SK-N-SH (cell line): ENCODE data around the gene CEP41. TPM values are rescaled to one million over a fixed set of nuclear protein-coding genes. Genes with fewer than 3 reads are reported as not detected.

ENCODE experiments used
- CTCF ChIA-PET: fragments of 300-600, 350-600 bp; formaldehyde crosslinking; extraction: SDS; loops from one replicate; lab custom pipeline; 2021; lab: Yijun Ruan, JAX
- POLR2A ChIA-PET: fragments of 350-600 bp; sonication (Branson Sonifier 250); formaldehyde crosslinking; extraction: SDS; loops from one replicate; lab custom pipeline; 2020; ENCODE audit warnings: antibody characterized with exemption, inconsistent platforms; lab: Yijun Ruan, JAX
- DNase-seq: peaks from one replicate; pipeline ENCODE4 v3.0.0; 2012
- H2AFZ ChIP-seq: fragments of 200-600 bp; sonication (generic); 2 replicates; pipeline ENCODE4 v1.8.1; 2016; ENCODE audit warnings: antibody characterized with exemption, mild to moderate bottlenecking, low read depth
- H3F3A ChIP-seq: fragments of 200-600 bp; sonication (generic); replicated peaks from 2 replicates; pipeline ENCODE3; 2016; ENCODE audit warnings: antibody characterized with exemption, mild to moderate bottlenecking; ENCODE audit not compliant: insufficient read depth
- H3K27ac ChIP-seq, 2 experiments: fragments of 200-500 bp in 1 of 2; fragments of 200-600 bp in 1 of 2; sonication (Bioruptor generic) in 1 of 2; sonication (generic), shearing (Covaris generic) in 1 of 2; 2 replicates each; pipeline versions ENCODE4 v1.5.1 to v1.6.1; 2014 to 2016; ENCODE audit warnings: low read depth in 2 of 2, inconsistent platforms in 1 of 2, low read length in 1 of 2, mild to moderate bottlenecking in 1 of 2, mixed read lengths in 1 of 2
- H3K27me3 ChIP-seq: fragments of 200-600 bp; sonication (generic), shearing (Covaris generic); 2 replicates; pipeline ENCODE4 v1.6.1; 2016; ENCODE audit warnings: mixed run types; ENCODE audit not compliant: insufficient read depth
- H3K36me3 ChIP-seq, 2 experiments: fragments of 200-500 bp in 1 of 2; fragments of 200-600 bp in 1 of 2; sonication (Bioruptor generic) in 1 of 2; sonication (generic) in 1 of 2; replicated peaks in 1 of 2; 2 replicates each; pipeline versions ENCODE3 to v1.5.1; 2014 to 2016; ENCODE audit warnings: low read length in 1 of 2, mild to moderate bottlenecking in 1 of 2; ENCODE audit not compliant: insufficient read depth in 2 of 2, control insufficient read depth in 1 of 2
- H3K4me1 ChIP-seq, 2 experiments: fragments of 200-500 bp in 1 of 2; fragments of 200-600 bp in 1 of 2; sonication (Bioruptor generic) in 1 of 2; sonication (generic), shearing (Covaris generic) in 1 of 2; 2 replicates each; pipeline versions ENCODE4 v1.5.1 to v1.6.1; 2014 to 2016; ENCODE audit warnings: low read depth in 1 of 2, low read length in 1 of 2, mixed run types in 1 of 2; ENCODE audit not compliant: insufficient read depth in 2 of 2, control insufficient read depth in 1 of 2
- H3K4me2 ChIP-seq: fragments of 200-600 bp; sonication (generic), shearing (Covaris generic); 2 replicates; pipeline ENCODE4 v1.6.1; 2017; ENCODE audit warnings: mixed run types
- H3K4me3 ChIP-seq, 2 experiments: fragments of 200-500 bp in 1 of 2; fragments of 200-600 bp in 1 of 2; sonication (Bioruptor generic) in 1 of 2; sonication (generic), shearing (Covaris generic) in 1 of 2; 2 replicates each; pipeline versions ENCODE4 v1.5.1 to v1.8.1; 2014 to 2016; ENCODE audit warnings: low read depth in 2 of 2, inconsistent platforms in 1 of 2, low read length in 1 of 2, mild to moderate bottlenecking in 1 of 2, mixed read lengths in 1 of 2, moderate library complexity in 1 of 2
- H3K79me2 ChIP-seq: fragments of 200-600 bp; sonication (generic); 2 replicates; pipeline ENCODE4 v1.8.1; 2017; ENCODE audit warnings: mild to moderate bottlenecking; ENCODE audit not compliant: insufficient read depth
- H3K9ac ChIP-seq: fragments of 200-600 bp; sonication (generic); 2 replicates; pipeline ENCODE4 v1.6.1; 2017; ENCODE audit warnings: mixed run types
- H3K9me2 ChIP-seq: fragments of 200-600 bp; sonication (generic); 2 replicates; pipeline ENCODE4 v1.6.1; 2017; ENCODE audit warnings: mixed run types
- H3K9me3 ChIP-seq: fragments of 200-600 bp; sonication (generic); 2 replicates; pipeline ENCODE4 v1.6.1; 2017; ENCODE audit warnings: mixed run types, mild to moderate bottlenecking, moderate library complexity
- H4K20me1 ChIP-seq: fragments of 200-600 bp; sonication (generic); 2 replicates; pipeline ENCODE4 v1.6.1; 2017; ENCODE audit warnings: mild to moderate bottlenecking, mixed run types; ENCODE audit not compliant: insufficient read depth
- CHD2 ChIP-seq: fragments of 150-350 bp; IDR thresholded peaks from 2 replicates; pipeline ENCODE4 v1.6.1; 2018; ENCODE audit warnings: low read length; ENCODE audit not compliant: partially characterized antibody
- FOXJ3 ChIP-seq: sonication (generic); formaldehyde crosslinking; IDR thresholded peaks from 2 replicates; pipeline ENCODE4 v1.5.1; 2020; ENCODE audit warnings: mild to moderate bottlenecking, missing genetic modification reagents
- GABPA ChIP-seq: IDR thresholded peaks from 2 replicates; pipeline ENCODE4 v1.4.0; 2012; ENCODE audit warnings: low read depth, mild to moderate bottlenecking
- GATA2 ChIP-seq: sonication (generic); formaldehyde crosslinking; IDR thresholded peaks from 2 replicates; pipeline ENCODE4 v1.5.0; 2020; ENCODE audit warnings: mild to moderate bottlenecking, missing genetic modification reagents
- POLR2AphosphoS5 ChIP-seq: IDR thresholded peaks from 2 replicates; pipeline ENCODE4 v1.6.1; 2012; ENCODE audit warnings: low read depth, low read length
- RAD21 ChIP-seq: IDR thresholded peaks from 2 replicates; pipeline ENCODE4 v1.6.1; 2012; ENCODE audit warnings: mild to moderate bottlenecking, low read length
- RCOR1 ChIP-seq: fragments of 150-350 bp; IDR thresholded peaks from 2 replicates; pipeline ENCODE4 v1.6.1; 2017; ENCODE audit warnings: antibody characterized with exemption, low read length
- SMC3 ChIP-seq: IDR thresholded peaks from 2 replicates; pipeline ENCODE4 v1.6.1; 2012; ENCODE audit warnings: low read depth, low read length, improper control_type of control experiment
- YY1 ChIP-seq: IDR thresholded peaks from 2 replicates; pipeline ENCODE4 v1.4.0; 2012; ENCODE audit warnings: low read depth, mild to moderate bottlenecking
- WGBS: methylation state at CpG from one replicate; pipeline ENCODE4 v1.1.6; 2017; ENCODE audit warnings: low lambda C conversion rate; 5-methylcytosine and 5-hydroxymethylcytosine counted together
- polyA plus RNA-seq, 3 experiments: library from polyadenylated mRNA; depleted of rRNA; stranded (reverse); fragments of >200 nt; gene quantifications; 2 replicates each; pipeline ENCODE4 v1.2.3, GENCODE V29; 2012
- TF ChIP-seq, protein P1 (sequence below): IDR thresholded peaks from 2 replicates; pipeline ENCODE4 v1.4.0; 2012; ENCODE audit warnings: low read depth, borderline replicate concordance
- TF ChIP-seq, protein P2 (sequence below): IDR thresholded peaks from 2 replicates; pipeline ENCODE4 v1.4.0; 2012; ENCODE audit warnings: low read depth
- TF ChIP-seq, protein P3 (sequence below): IDR thresholded peaks from 2 replicates; pipeline ENCODE4; 2012
- TF ChIP-seq, protein P4 (sequence below): fragments of 150-350 bp; IDR thresholded peaks from 2 replicates; pipeline ENCODE4 v1.6.1; 2016; ENCODE audit warnings: mild to moderate bottlenecking, low read depth, low read length

The CEP41 gene
- polyA plus RNA-seq, 1 of the 3 experiments (the other 2 are of a cell fraction) = 20.9 TPM

DNA sequence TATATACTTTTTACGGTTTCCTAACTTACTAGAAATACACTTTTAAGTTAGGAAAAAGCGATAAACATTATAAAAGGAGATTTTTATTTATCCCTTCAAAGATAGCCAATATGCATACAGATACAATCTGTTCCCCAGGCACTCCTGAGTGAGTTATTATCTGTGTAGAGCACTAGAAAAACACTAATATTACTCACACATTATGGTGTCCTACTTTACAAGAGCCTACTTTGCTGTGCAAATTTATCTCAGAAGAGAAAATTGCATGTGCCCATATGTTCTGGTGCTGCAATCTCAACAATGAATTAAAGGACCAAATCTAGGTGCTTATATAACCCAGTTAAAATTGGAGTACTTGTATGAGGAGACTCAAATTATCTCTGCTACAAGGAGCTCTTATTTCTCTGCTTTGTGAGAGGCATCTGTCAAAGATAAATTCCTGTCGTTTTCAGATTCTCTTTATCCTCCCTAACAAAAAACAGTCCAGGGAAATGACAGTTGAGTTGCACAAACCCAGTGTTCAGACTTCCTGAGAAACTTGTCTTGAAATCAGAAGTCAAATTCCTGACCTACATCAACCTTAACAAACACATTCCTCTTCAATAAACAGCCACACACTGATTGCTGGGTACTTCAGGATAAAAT, 31.6 kb downstream of the CEP41 start (continued):
- TF ChIP-seq, protein P1, sequence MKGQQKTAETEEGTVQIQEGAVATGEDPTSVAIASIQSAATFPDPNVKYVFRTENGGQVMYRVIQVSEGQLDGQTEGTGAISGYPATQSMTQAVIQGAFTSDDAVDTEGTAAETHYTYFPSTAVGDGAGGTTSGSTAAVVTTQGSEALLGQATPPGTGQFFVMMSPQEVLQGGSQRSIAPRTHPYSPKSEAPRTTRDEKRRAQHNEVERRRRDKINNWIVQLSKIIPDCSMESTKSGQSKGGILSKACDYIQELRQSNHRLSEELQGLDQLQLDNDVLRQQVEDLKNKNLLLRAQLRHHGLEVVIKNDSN = no peak
- TF ChIP-seq POLR2AphosphoS5 (no peak), FOXJ3 (CRISPR knock-in tag) (no peak), SMC3 (no peak), RCOR1 (no peak), YY1 (no peak)
- TF ChIP-seq, protein P2, sequence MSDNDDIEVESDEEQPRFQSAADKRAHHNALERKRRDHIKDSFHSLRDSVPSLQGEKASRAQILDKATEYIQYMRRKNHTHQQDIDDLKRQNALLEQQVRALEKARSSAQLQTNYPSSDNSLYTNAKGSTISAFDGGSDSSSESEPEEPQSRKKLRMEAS = no peak
- TF ChIP-seq, protein P3, sequence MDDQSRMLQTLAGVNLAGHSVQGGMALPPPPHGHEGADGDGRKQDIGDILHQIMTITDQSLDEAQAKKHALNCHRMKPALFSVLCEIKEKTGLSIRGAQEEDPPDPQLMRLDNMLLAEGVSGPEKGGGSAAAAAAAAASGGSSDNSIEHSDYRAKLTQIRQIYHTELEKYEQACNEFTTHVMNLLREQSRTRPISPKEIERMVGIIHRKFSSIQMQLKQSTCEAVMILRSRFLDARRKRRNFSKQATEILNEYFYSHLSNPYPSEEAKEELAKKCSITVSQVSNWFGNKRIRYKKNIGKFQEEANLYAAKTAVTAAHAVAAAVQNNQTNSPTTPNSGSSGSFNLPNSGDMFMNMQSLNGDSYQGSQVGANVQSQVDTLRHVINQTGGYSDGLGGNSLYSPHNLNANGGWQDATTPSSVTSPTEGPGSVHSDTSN = peak; percentile 72
- TF ChIP-seq, protein P4, sequence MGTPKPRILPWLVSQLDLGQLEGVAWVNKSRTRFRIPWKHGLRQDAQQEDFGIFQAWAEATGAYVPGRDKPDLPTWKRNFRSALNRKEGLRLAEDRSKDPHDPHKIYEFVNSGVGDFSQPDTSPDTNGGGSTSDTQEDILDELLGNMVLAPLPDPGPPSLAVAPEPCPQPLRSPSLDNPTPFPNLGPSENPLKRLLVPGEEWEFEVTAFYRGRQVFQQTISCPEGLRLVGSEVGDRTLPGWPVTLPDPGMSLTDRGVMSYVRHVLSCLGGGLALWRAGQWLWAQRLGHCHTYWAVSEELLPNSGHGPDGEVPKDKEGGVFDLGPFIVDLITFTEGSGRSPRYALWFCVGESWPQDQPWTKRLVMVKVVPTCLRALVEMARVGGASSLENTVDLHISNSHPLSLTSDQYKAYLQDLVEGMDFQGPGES = no peak
- TF ChIP-seq, all 33 proteins: peak for 8

DNA sequence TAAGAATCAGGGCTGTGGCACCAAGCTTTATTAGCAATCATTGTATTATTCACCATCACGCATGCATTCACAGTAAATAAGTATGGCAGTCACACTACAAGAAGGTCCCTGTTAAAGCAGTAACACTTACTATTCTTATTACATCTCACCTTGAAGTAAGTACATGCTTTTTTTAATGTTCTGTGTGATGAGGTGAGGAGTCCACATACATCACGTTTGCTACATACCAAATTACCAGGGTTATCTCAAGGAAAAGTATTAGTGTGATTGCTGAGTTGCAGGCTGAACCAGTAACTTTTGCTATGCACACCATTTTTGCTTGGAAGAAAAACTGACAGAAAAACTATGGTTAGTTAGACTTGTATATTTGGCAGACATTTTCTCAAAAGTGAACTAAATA, 35.8 kb downstream of the CEP41 start:
- peaks cover 8 to 29% of the 10 kb centered on the region in 2 experiments; a peak in 3 of 4 replicates for H3K4me1 ChIP-seq
- TF ChIP-seq RCOR1 (no peak), RAD21 (no peak), GABPA (no peak), POLR2AphosphoS5 (no peak), GATA2 (no peak), CHD2 (no peak)
- TF ChIP-seq, protein P3 = no peak
- TF ChIP-seq, all 33 proteins: peak for 0
- no peak overlapping the region for H3K9ac ChIP-seq
- H3K27ac ChIP-seq = no peak overlapping the region
- ChIA-PET POLR2A (no interaction called here), CTCF (no interaction called here)
- peaks cover 8 to 21% of the 10 kb centered on the region in 2 experiments for H3K36me3 ChIP-seq
- H3K79me2 ChIP-seq = no peaks in the 10 kb centered on the region
- H3K9me3 ChIP-seq = no peaks in the 10 kb centered on the region
- H4K20me1 ChIP-seq = no peaks in the 10 kb centered on the region
- H3K9me2 ChIP-seq = no peaks in the 10 kb centered on the region
- H2AFZ ChIP-seq = no peak overlapping the region
- no peak overlapping the region for H3K4me3 ChIP-seq
- 84% methylated on average over 2 of the region's 2 CpGs for WGBS
- no peaks in the 10 kb centered on the region for H3F3A ChIP-seq
- DNase-seq = no peak
- no peak overlapping the region for H3K4me2 ChIP-seq
- H3K27me3 ChIP-seq = no peaks in the 10 kb centered on the region
